Activated T-helper 1 cell treated with Interleukin-2 at 50 U/mL for 16 hours (primary cell): ENCODE results near the gene RAB11B.
"Not testable (repeated sequence)": the region's sequence is repeated elsewhere in the genome, so short reads cannot be mapped to it uniquely, and the experiment has no call there.

Experiments
- DNase-seq: peaks from one replicate; pipeline ENCODE4 v3.0.0-alpha.2; 2020; ENCODE audit warnings: low read depth

The RAB11B gene

DNA sequence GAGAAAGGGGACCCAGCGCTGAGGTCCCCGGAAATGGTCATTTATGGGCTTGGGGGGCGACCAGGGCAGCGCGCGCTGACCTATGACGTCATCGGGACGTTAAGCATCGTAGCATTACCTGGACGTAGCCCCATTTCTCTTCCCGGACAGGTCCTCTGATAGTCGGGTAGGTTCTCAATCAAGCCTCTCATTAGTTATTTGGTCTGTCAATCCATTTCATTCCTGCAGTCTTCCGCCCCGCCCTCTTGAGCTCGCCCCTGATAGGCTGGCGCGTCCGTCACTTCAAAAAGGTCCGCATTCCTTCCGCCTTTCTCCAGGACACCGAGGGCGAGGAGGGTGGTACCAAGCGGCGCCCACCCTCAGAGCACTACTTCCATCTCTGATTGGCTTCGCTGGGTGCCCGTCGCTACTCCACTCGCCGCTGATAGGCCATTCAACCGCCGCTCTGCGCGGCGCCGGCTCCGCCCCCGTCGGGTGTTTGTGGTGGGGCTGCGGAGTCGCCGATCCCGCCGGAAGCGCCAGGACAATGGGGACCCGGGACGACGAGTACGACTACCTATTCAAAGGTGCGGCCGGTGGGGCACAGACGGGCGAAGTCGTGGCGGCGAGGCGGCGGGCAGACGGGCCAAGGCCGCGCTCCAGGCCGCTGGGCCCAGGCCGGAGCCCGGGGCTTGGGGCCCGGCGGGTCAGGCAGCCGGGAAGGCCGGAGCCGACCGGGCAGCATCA is at the start of gene RAB11B:
Gene RAB11B (plus strand): TSS at position 470 of the 726 bp plus-strand sequence. CDS start 57 bp downstream, at position 527.
- peak; percentile 94 for DNase-seq

- not testable (repeated sequence) for DNase-seq
Observed at GRCh38 chr19:8341504-8341903, 48.7 kb upstream of the RAB11B start.

DNA sequence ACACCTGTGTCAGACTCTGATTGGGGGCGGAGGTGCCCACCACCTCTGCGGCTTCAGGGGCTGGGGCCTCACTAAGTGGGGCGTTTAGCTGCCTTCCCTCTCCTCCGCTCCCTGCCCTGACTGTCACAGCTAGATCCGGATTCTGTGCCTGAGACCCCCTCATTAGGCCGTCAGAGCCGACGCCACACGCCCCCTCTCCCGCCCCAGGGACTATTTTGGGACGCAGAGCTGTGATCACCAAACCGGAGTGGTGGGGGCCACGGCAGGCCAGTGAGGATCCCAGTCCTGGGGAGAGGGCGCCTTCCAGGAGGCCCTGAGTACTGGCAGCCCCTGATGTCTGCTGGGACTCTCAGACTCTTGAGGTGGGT is 47.9 kb upstream of the RAB11B start:
- DNase-seq, result no peak

- DNase-seq, result peak; percentile 85
Observed at GRCh38 chr19:8342684-8343482, 47.3 kb upstream of the RAB11B start, which contains the start of gene KANK3. TSS of gene KANK3 (minus strand) at chr19:8343262. CDS start at chr19:8337828, 5,434 bp downstream.

DNA sequence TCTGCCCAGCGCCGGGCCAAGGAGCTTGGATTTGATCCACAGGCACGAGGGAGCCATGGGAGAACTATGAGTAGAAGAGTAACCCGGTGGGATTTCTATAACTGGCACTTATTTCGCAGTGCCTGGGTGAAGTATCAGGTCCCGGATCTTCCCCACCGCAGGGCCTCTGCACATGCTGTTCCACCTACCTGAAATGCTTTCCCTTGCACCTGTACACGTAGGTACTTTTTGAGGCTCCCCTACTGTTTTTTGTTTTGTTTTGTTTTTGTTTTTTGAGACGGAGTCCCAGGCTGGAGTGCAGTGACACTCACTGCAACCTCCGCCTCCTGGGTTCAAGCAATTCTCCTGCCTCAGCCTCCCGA is 46.7 kb upstream of the RAB11B start:
- no peak for DNase-seq

- not testable (repeated sequence) for DNase-seq
Observed at GRCh38 chr19:8349629-8350372, 40.4 kb upstream of the RAB11B start.

- DNase-seq, result no peak
Observed at GRCh38 chr19:8352134-8352827, 37.9 kb upstream of the RAB11B start.

DNA sequence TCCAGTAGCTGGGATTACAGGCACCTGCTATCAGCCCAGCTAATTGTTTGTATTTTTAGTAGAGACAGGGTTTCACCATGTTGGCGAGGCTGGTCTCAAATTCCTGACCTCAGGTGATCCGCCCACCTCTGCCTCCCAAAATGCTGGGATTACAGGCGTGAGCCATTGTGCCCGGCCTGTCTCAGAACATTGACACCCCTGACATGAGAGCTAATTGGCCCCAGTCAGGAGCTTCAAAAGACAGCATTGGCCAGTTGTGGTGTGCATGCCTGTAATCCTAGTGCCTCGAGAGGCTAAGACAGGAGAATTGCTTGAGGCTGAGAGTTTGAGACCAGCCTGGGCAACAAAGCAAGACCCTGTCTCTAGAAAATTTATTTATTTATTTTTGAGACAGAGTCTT is 37.3 kb upstream of the RAB11B start:
- DNase-seq, result not testable (repeated sequence)

GRCh38 chr19:8355631-8356402 is 34.3 kb upstream of the RAB11B start:
- no peak for DNase-seq

GRCh38 chr19:8357007-8357521 is 33.1 kb upstream of the RAB11B start:
- no peak for DNase-seq

DNA sequence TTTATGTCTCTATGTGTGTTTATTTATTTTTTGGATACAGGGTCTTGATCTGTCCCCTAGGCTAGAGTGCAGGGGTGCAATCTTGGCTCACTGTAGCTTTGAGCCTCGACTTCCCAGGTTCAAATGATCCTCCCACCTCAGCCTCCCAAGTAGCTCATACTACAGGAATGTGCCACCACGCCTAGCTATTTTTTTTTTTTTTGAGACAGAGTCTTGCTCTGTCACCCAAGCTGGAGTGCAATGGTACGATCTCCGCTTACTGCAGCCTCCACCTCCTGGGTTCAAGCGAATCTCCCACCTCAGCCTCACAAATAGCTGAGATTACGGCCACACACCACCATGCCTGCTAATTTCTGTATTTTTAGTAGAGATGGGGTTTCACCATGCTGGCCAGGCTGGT is 31.2 kb upstream of the RAB11B start:
- DNase-seq, result no peak

GRCh38 chr19:8360196-8360595 is 30.0 kb upstream of the RAB11B start:
- no peak for DNase-seq

DNA sequence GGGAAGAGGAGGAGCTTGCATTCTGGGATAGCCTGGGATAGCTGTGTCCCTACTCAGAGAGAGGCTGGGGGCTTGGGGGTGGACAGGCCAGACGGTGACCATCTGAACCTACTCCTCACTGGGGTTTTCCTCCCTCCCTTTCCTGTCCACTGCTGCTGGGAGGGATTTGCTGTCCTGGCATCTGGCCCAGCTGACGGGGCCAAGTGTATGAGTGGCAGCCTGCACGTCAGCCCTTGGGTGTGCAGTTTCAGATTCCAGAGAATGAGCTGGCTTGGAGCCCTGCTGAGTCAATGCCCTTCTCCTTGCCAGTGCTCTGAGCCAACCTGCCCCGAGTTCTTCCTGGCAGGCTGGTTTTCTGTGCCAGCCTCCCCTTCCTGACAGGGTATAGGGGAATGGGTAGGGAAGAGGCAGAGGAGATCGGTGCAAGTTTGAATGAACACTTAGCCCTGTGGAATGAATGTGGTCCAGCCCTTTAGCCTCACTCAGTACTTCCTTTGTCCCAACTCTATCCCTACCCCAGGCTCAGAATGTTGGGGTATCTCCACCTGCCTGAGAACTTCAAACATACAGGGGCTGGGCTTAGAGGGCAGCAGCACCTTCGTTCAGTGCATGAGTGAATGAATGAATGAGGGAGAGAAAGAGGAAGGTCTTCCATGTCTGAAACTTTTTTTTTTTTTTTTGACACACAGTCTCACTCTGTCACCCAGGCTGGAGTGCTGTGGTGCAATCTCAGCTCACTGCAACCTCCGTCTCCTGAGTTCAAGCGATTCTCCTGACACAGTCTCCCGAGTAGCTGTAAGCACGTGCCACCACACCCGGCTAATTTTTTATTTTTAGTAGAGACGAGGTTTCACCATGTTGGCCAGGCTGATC is 28.0 kb upstream of the RAB11B start:
- no peak for DNase-seq

GRCh38 chr19:8363803-8364771 is 26.1 kb upstream of the RAB11B start, which contains the start of gene ANGPTL4:
TSS of gene ANGPTL4 (plus strand) at chr19:8364155. CDS start at chr19:8364322, 167 bp downstream.
- DNase-seq, result no peak

- no peak for DNase-seq
Observed at GRCh38 chr19:8366121-8366581, 24.0 kb upstream of the RAB11B start.

DNA sequence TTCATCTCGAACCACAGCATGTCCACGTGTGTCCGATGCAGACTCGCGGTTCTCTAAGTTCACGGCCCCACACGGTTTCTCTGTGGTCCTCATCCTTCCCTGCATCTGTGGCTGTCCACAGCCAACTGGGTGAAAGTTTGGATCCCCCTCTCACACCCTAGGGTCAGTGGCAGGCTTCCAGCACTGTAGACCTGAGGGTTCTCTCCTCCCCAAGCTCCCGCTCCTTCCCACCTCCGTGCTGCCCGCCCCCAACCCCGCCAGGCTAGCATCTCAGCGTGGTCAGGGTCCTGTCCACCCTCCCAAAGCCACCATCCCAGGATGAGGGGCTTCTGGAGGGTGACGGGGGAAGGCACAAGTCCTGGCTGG is 23.2 kb upstream of the RAB11B start:
- no peak for DNase-seq

DNA sequence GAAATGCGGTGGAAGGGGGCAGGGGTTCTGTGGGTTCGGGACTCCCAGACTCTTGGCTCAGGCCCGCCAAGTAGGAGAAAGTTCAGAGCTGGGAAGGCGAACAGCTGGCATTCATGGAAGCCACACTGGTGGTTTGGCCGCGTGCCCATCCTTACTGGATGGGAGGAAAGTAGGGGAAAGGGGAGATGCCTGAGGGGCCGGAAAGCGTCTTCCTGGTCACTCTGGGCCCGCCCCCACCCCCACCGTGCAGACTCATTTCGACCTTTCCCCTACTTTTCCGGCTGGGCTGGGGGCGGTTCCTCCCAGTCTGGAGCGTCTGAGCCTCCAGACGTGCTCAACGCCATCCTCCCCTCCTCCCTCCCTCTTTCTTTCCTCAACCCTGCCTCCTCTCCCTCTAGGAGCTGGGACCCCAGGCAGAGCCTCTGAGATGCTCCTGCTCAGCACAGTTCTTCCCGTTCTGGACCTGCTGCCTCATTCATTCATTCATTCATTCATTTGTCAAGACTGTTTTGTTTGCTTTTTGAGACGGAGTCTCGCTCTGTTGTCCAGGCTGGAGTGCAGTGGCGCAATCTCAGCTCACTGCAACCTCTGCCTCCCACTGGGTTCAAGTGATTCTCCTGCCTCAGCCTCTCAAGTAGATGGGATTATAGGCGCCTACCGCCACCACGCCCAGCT is 22.7 kb upstream of the RAB11B start:
- no peak for DNase-seq
